ENCODE measurements around the gene LRRIQ1.

LRRIQ1 gene

DNA sequence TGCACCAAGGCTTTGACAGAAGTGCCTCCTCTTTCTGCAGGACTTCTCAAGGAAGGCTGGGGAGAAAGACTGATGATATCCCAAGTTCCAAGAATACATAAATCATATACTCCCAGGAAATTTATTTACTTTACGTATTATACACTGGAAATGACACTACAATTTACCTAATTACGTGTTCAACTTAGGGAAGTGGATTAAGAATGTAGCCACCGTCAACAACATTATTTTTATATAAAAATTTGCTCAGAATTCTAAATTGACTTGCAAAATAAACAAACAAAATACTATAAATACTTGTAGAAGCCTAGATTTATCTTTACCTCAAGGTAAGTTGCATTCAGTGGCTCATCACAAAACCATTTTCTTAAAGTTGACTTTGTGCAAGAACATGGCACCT lies 19.0 kb upstream of the LRRIQ1 start:
- TF ChIP-seq, protein P1, sequence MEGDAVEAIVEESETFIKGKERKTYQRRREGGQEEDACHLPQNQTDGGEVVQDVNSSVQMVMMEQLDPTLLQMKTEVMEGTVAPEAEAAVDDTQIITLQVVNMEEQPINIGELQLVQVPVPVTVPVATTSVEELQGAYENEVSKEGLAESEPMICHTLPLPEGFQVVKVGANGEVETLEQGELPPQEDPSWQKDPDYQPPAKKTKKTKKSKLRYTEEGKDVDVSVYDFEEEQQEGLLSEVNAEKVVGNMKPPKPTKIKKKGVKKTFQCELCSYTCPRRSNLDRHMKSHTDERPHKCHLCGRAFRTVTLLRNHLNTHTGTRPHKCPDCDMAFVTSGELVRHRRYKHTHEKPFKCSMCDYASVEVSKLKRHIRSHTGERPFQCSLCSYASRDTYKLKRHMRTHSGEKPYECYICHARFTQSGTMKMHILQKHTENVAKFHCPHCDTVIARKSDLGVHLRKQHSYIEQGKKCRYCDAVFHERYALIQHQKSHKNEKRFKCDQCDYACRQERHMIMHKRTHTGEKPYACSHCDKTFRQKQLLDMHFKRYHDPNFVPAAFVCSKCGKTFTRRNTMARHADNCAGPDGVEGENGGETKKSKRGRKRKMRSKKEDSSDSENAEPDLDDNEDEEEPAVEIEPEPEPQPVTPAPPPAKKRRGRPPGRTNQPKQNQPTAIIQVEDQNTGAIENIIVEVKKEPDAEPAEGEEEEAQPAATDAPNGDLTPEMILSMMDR (IDR thresholded peaks at IDR 0.05; ENCODE audit: low read depth, low read length), result no peak
- H3K4me3 ChIP-seq (ENCODE audit: low read depth, low read length), result no peak overlapping the region

DNA sequence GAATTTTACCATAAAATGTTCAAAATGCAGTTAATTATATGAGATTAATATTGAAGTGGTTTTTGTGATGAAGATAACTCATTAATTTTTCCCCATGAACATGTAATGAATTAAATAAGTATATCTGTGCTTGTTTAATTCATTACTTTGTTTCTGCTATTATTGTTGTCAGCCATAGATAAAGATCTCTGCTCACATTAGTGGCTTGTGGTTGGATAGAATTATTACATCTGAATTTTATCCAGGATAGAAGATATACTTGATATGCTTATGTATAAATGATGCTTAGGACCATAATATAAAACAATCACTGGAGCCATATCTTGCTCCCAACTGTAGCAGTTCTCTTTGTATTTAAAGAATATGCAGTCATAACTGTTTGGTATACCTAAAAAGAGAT lies 18.5 kb upstream of the LRRIQ1 start:
- TF ChIP-seq, protein P1 (IDR thresholded peaks at IDR 0.05; ENCODE audit: low read depth, low read length), result no peak
- no peak overlapping the region for H3K4me3 ChIP-seq (ENCODE audit: low read depth, low read length)

DNA sequence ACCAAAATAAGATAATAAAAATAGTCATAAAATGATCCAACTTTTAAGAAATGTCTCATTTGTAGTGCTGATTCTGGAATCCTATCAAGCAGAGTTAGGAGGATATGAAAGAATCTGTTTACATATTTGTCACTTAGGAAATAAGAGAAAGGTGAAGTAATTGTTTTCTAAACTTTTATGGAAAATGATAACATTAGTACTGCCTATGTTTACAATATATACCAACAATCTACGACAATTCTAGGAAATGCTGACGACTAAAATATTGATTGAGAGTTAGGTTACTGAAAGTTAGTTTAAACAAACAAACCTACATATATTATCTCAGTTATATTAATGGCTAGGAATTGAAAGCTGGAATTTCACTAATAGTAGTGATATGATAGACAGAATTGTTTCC lies 18.1 kb upstream of the LRRIQ1 start:
- H3K4me3 ChIP-seq (ENCODE audit: low read depth, low read length), result no peak overlapping the region
- TF ChIP-seq, protein P1 (IDR thresholded peaks at IDR 0.05; ENCODE audit: low read depth, low read length), result no peak

DNA sequence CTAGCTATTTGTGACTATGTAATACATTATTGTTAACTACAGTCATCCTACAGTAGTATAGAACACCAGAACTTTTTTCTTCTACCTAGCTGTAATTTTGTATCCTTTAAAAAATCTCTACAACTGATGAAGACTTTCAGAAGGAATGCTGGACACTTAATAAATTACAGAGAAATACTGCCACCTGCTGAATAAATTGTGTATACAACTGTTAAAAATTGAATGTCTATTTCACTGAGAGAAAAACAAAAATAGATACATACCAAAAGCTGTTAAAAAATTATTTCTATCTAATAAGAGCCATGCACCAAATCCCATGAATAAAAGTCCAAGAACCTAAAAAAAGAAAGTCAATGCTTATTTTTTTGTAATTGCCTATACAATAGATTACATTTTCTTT lies 6.7 kb upstream of the LRRIQ1 start:
- TF ChIP-seq, protein P1 (IDR thresholded peaks at IDR 0.05; ENCODE audit: low read depth, low read length), result no peak

DNA sequence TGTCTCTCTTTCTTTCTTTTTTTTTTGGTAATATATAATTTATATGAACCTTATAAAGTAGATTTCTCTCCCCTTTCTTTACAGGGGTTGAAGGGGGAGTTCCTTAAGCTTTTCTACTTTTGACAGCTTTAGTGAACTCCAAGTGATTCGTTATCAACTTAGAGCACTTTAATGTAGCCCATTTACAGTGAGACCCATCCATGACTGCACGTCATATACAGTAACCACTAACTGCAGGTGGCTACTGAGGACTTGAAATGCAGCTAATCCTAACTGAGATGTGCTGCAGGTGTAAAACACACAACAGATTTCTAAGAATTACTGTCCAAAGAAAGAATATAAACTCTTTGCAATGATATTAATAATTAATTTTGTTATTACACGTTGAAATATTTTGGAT lies 582 bp downstream of the LRRIQ1 start:
- H3K4me3 ChIP-seq (ENCODE audit: low read depth, low read length), result peak overlapping the region; percentile 55
- TF ChIP-seq, protein P1 (IDR thresholded peaks at IDR 0.05; ENCODE audit: low read depth, low read length), result no peak

More for the DNA sequence above, 6.7 kb upstream of the LRRIQ1 start:
- no peak overlapping the region for H3K4me3 ChIP-seq (ENCODE audit: low read depth, low read length)

DNA sequence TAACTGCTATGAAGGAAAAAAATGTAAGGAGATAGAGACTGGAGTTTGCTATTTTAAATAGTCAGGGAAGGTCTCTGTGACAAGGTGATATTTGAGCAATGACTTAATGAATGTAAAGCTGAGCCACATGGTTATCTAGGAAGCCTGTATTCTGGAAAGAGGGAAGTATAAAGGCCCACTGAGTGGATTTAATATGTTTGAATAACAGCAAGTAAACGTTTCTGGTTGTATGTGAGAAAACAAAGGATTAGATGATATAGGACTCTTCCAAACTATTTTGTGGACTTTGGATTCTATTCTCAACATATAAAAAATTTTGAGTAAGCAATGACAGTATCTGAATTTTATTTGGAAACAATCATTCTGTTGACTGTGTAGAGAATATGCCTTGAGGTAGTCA lies 5.2 kb downstream of the LRRIQ1 start:
- H3K4me3 ChIP-seq (ENCODE audit: low read depth, low read length), result no peak overlapping the region
- TF ChIP-seq, protein P1 (IDR thresholded peaks at IDR 0.05; ENCODE audit: low read depth, low read length), result no peak

DNA sequence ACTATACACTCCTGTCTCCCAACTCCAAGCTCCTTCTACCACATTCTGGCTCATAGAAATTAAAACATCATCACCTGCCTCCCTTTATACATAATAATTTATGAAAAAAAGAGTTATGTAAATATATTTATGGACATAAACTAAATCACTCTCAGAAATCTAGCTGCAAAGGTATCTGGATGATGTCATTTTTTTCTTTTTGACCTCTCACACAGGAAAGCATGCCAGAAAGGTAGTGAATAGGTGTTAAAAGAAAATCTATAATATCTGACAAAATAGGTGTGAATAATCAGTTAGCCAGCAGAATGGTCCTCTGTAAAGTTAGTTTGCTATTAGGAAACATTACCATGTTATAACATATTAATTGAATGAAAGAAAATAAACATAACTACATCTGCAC lies 7.7 kb downstream of the LRRIQ1 start:
- H3K4me3 ChIP-seq (ENCODE audit: low read depth, low read length), result no peak overlapping the region
- TF ChIP-seq, protein P1 (IDR thresholded peaks at IDR 0.05; ENCODE audit: low read depth, low read length), result no peak

Data from WI38 (cell line).